DMS 273 (cell line): ENCODE data around the gene CDKL1.
A peak's percentile ranks its signal among the peaks of the same experiment; 100 is the strongest.
"Not testable (repeated sequence)": the region's sequence is repeated elsewhere in the genome, so short reads cannot be mapped to it uniquely, and the experiment has no call there.

ENCODE experiments used
- DNase-seq: peaks from one replicate; lab custom pipeline; 2025; ENCODE audit not compliant: unreplicated experiment; lab: John Stamatoyannopoulos, UW

The CDKL1 gene

DNA sequence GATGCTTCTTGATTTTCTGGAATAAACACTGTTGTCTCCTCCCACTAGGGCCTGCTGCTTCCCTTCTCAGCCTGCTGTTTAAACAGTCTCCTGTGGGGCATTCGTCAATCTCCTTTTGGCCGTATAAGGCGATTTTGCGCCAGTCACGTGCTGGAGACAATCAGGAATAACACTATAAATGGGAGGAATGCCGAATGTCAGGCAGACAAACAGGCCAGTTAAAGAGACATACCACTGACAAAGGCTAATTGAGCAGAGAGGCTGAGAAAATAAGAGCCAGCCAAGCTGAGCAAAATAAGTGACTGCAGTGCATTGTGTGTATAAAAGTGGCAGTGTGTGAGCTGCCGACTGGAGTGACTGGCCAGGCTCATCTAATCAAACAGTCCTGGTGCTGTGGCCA lies 61.3 kb downstream of the CDKL1 start:
- DNase-seq, result peak; percentile 95

DNA sequence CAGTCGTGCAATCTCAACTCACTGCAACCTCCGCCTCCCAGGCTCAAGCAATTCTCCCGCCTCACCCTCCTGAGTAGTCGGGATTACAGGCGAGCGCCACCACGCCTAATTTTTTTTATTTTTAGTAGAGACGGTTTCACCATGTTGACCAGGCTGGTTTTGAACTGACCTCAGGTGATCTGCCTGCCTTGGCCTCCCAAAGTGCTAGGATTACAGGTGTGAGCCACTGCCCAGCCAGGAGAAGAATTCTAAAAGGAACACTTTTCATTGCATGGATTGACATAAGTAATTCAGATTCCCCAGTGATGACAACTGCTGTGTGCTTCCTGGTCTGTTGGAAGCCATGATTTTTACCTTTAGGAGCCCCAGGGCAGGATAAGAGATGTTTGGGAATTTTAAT lies 62.5 kb downstream of the CDKL1 start:
- no peak for DNase-seq

DNA sequence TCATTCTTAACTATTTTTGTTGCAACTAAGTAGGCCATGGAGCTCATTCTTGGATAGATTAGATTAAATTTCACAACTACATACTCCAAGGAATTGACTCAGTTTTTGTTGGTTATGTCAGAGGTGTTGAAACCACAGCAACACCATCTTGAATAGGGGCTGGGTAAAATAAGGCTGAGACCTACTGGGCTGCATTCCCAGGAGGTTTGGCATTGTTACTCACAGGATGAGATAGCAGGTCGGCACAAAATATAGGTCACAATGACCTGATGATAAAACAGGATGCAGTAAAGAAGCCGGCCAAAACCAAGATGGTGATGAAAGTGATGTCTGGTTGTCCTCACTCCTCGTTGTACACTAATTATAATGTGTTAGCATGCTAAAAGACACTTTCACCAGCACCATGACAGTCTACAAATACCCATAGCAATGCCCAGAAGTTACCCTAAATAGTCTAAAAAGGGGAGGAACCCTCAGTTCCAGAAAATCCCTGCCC lies 63.6 kb downstream of the CDKL1 start:
- no peak for DNase-seq

DNA sequence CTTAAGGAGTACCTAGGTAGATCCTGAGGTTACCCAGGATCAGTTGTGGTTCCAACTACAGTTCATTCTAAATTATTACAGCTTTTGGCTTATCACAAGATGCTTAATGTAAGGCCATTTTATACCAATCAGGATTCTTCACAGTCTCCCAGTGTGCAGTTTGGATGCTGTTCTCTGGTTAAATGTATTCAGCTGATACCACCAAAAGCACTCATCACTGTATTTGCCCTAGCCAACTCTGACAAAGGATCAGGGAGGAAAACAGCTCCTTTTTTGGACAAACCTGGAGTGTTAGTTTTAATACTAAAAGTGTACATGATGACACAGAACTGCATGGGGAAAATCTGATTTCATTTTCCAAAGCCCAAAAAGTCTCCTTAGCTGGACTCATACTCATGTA lies 65.1 kb downstream of the CDKL1 start:
- no peak for DNase-seq

DNA sequence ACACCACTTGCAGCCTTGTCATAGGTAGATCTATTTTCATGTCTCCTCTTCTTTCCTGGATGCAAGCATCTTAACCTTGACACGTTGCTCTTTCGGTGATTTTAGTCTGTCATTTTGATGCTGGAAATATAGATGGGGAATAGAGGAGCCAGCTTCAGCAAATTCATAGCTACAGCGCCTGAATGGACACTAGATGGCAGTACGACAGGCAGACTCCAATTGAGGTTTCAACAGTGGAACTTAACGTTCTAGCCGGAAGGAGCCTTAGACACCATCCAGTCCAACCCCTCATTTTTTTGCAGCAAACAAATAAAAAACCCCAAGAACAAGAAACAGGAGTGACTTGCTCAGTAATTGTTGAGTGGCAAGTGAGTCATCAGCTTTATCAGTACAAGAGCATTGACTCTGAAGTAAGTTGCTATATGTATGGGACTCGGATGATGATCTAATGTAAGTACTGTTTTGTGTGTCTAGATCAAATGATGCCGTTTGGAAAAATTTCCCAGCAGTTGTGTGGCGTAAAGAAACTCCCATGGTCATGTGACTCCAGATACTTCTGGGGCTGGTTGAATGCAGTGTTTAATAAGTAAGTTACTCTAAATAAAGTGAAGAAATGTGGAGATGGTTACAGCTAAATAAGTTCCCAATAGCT lies 75.5 kb downstream of the CDKL1 start:
- peak; percentile 92 for DNase-seq

DNA sequence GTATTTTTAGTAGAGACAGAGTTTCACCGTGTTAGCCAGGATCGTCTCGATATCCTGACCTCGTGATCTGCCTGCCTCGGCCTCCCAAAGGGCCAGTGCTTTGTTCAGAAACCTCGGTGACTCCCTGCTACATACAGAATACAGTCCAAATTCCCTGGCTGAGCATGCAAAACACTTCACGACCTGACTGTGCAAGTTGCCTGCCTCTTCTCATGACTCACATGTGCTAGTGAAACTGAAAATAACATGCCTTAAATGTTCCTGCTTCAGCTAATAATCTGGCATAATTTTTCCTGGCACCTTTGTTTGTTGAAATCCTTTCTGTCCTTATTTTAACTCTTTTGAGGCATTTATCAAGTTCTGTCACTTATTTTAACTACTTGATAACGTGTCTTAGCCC lies 76.4 kb downstream of the CDKL1 start:
- no peak for DNase-seq

DNA sequence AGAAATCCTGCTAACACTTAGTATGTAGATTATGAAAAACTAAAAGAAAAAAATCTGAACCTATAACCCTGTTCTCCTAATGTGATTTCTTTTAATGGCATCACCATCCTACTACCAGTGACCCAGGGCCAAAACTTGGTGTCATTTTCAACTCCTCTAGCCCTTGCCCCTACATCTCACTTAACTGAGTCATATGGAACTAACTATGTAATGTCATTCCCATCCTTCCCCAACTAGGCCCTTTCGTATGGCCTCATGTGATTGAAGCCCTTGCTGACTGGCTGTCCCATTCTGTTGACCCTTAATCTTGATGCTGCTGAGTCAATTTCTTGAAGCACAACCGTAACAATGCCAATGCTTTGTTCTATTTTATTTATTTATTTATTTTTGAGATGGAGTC lies 77.0 kb downstream of the CDKL1 start:
- no peak for DNase-seq

DNA sequence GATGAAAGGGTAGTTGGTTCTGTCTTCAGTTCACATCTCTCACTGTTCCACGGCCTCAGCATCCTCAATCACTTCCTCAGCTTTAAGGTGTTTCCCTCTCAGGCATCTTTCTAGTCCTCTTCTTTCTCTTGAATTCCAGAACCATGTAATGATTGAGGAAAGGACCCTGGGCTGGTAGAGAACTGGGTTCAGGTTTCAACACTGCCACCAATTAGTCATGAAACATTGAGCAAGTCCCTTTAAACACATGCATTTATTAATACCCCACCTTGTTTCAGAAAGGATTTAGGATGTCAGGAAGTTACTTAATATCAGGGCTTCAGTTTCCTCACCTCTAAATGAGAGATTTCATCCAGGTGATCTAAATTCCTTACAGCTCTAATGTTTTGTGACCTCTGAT lies 77.4 kb downstream of the CDKL1 start:
- DNase-seq, result no peak

DNA sequence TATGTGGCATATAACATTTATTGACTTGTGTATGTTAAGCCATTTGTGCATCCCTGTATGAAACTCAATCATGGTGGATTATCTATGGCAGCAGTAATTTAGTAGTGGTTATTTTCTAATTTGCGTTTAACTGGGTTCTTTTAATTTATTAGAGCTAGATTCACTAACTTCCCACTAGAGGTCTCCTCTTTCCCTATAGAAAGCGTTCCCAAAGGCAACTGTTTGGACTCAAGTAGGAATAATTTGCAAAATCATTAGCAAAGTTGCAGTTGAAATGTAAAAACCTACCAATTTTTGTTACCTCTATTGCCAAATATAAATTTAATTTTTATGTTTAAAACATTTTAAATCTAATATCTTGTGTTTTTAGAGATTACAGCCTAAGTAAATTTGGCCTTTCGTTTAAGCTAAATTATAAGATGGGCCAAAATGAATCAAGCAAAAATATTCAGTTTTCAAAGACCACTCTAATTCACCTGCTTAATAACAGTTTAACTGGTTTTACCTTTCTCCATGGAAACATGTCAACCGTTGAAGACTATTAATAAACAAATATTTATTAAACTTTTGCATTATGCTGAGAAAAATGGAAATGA lies 78.6 kb downstream of the CDKL1 start:
- DNase-seq, result peak; percentile 58

DNA sequence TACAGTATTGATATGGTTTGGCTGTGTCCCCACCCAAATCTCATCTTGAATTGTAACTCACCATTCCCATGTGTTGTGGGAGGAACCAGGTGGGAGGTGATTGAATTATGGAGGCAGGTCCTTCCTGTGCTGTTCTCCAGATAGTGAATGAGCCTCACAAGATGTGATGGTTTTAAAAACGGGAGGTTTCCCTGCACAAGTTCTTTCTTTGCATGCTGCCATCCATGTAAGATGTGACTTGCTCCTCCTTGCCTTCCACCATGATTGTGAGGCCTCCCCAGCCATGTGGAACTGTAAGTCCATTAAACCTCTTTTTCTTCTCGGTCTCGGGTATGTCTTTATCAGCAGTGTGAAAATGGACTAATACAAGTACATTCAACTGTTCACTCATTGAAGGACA lies 82.6 kb downstream of the CDKL1 start:
- DNase-seq, result not testable (repeated sequence)

DNA sequence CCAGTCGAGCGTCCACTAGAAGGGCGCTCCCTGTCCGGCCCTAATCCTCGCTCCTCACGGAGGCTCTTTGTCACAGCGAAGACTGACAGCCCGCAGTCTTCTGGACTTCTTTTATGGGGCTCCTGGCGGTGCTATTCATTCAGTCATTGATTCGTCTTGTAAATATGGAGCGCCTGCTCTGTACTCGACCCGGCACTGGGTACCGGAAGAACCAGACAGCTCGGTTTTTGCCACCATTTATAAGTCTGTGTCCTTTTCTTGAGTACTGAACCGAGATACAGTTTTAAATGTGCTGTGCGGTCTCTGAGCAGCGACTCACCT lies 84.0 kb downstream of the CDKL1 start:
- DNase-seq, result no peak

DNA sequence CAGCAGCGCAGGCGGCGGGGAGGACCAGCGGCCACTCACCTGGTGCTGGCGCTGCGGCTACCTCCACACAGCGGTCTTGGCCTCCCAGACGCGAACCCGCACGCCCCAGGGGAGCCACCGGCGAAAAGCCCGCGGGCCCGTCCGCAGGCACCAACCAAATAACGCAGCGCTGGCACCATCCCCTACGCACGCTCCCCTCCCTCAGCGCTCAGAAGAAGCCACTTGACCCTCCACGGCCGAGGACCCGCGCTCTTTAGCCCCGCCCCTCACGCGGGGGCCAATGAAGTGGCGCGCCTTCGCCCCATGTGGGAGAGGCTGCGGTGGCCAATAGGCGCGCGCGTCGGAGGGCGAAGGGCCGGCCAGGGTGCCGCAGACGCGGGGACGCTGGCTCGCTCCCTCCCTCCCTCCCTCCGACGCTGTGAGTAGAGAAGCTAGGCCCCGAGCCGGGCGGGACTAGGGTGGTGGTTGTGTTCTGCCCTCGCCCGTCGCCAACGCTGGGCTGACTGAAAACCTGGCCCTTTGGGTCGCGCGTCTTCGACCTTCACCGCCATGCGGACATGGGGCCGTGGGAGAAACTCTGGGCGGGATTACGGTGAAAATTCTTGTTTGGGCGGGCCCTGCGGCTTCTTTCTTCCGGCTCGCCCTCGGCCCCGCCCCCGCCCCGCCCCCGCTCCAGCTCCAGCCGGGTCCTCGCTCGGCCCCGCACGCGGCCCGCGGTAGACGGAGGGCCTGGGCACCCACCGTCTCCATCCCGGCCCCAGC lies 84.5 kb downstream of the CDKL1 start, which contains the start of the genes DMAC2L and L2HGDH:
DMAC2L (plus strand) TSS at position 353 of the 762 bp plus-strand sequence. CDS start 9,164 bp downstream, outside the sequence.
L2HGDH (minus strand) TSS at position 258 of the 762 bp plus-strand sequence; CDS start at position 179, 79 bp downstream.
- peak; percentile 99 for DNase-seq

DNA sequence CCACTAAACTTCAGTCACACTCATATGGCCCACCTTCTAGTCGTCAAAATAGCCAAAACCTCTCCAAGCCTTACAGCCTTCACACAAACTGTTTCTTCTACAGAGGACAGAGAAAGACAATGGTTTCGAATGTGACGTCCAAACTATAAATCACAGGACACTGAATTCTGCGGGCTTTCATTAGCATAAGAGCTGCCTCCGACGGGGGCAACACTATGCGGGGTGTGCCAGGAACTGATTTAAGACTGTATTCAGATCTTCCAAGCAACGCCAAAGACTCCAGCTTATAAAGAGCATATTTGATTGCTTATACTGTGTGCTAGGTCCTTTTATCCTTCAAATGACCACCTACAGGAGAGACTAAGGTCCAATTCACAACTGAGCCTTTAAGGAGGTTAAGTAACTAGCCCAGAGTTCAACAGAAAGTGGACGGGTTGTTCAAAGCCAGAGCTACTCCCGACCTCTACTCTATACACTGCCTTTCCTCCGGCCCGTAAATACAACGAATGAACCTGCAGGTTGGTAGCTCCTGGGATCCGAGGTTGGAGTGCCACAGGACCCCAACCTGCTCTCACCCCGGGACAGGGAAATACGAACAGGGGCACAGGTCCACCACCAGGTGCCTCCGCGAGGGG lies 85.2 kb downstream of the CDKL1 start:
- DNase-seq, result peak; percentile 60

DNA sequence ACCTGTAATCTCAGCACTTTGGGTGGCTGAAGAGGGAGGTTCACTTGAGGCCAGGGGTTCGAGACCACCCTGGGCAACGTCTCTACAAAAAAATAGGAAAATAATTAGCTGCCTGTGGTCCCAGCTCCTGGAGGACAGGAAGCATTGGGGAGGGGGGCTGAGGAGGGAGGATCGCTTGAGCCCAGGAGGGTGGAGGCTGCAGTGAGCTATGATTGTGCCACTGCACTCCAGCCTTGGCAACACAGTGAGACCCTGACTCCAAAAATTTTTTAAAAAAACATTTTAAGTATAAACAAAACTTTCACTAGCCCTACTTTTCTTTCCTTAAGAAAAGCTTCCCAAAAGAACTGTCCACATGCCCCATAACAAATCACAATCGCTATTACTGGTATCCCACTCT lies 86.2 kb downstream of the CDKL1 start:
- DNase-seq, result no peak

DNA sequence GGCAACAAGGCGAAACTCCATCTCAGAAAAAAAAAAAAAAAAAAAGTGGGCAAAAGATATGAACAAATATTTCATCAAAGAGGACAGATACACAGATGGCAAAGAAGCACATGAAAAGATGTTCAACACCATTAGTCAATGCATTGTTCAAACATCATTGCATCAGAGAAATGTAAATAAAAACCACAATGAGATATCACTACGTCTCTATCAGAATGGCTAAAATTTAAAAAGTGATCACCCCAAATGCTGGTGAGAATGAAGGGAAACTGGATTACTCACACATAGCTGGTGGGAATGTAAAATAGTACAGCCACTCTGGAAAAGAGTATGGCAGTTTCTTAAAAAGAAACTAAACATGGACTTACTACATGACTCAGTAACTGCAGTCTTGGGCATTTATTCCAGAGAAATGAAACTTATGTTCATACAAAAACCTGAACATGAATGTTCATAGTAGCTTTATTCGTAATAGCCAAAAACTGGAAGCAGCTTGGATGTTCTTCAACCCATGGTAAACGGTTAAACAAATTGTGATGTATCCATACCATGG lies 88.2 kb downstream of the CDKL1 start:
- DNase-seq, result no peak

DNA sequence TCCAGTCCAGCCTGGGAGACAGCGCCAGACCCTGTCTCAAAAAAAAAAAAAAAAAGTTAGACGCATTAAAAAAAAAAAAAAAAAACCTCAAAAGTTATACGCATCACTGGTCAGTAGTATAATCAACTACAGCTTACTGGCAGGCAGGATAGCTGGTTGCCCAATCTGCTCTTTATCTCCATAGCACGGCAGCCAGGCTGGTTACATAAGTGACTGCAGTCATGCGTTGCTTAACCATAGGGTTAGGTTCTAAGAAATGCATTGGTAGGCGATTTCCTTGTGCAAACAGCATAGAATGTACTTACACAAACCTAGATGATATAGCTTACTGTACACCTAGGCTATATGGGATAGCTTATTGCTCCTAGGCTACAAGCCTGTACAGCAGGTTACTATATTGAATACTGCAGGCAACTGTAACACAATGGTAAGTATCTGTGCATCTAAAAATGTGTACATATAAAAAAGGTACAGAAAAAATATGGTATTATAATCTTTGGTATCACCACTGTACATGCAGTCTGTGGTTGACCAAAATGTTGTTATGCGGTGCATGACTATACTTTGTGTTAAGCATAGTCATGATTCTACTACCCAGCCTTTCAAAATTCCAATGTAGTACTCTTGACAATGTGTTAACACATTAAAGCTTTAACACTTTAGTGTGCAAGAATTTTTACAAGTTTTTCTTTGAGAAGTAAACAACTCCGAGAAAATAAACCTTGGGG lies 92.8 kb downstream of the CDKL1 start:
- DNase-seq, result no peak

DNA sequence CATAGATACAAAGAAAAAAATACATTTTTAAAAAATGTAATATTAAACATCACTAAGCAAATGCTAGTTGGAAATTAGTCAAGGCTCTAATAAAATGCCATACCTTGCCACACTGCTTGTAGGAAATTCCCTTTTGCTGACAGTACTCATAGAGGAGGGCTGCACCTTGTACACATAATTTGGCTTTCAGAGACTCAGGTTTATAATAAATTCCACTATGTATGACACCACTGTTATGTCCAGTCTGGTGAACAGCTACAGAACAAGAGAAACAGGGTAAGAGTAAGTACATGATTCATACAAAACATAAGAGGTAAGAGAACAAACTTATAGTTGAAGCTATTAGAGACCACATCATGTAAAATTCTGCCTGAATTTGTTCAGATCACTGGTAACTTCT lies 94.8 kb downstream of the CDKL1 start:
- DNase-seq, result no peak

DNA sequence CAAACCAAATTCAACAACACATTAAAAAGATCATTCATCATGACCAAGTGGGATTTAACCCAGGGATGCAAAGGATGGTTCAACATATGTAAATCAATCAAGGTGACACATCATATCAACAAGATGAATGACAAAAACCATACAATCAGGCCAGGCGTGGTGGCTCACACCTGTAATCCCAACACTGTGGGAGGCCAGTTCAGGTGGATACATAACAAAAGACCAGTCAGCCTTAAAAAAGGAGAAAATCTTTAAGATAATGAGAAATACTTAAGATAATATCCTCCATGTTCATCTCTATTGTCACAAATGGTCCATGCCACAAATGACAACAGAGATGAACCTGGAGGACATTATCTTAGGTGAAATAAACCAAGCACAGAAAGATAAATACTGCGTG lies 97.1 kb downstream of the CDKL1 start:
- no peak for DNase-seq

DNA sequence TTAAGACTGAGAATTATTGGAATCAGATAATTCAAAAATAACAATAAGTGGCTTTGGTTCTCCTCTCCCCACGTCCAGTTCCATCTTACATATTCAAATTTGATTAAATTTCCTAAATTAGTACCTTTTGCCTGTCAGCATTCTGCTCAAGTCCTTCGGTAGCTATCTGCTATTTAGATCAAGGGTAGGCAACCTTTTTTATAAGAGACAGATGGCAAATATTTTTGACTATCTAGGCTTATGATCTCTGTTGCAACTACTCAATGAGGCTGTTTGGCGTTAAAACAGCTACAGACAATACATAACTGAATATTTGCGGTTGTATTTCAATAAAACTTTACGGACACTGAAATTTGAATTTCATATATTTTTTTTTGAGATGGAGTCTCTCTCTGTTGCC lies 106.4 kb downstream of the CDKL1 start:
- no peak for DNase-seq

DNA sequence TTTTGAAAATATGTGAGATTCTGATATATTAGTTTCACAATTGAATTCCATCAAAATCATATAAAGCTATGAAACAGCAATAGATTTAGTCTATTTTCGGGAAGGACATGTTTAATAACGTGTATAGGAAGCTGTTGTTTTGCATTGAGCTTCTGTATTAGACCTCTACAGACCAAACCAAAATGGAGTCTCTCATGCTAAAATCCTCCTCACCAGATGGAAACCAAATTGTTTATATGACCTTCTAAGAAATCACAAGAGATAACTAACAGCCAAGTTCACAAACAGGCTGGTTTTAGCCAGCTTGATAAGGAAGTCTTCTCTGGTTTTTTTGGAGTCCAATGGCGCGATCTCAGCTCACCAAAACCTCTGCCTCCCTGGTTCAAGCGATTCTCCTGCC lies 108.5 kb downstream of the CDKL1 start:
- DNase-seq, result no peak

DNA sequence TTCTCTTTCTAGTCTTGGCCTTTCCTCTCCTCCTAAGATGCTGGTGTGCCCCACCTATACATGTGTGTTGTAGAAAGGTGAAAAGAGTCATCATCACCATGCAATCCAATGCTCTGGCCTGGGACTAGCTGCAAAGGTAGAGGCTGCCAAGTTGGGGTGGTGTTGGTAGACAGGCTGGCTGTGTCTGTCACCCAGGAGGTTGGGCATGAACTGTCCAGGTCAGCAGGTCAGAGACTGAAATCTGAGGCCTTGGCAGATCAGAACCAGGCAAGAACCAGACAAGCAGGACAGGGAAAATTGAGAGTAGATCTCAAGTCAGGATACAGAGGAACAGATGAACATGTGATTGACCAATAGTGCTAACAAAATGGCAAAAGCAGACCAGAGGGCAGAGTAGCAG lies 110.8 kb downstream of the CDKL1 start:
- no peak for DNase-seq
